Esophagus squamous epithelium (tissue), 5 donors: ENCODE data around the gene GRIN3B. TPM values are rescaled to one million over a fixed set of nuclear protein-coding genes. Genes with fewer than 3 reads are reported as not detected.

Experiments used
- DNase-seq: peaks from one replicate; lab custom pipeline; 2025; lab: John Stamatoyannopoulos, UW
- H3K27ac ChIP-seq, 4 donors: fragments of 200-600 bp; sonication (generic); one replicate each; pipeline ENCODE4 v1.5.1; 2016 to 2019; ENCODE audit warnings: mild to moderate bottlenecking in 1 of 4
- H3K27me3 ChIP-seq, 4 donors: fragments of 200-600 bp; sonication (generic); 1 replicate in 3 of 4; 2 replicates in 1 of 4; pipeline versions ENCODE4 v1.5.1 to v1.6.0; 2017 to 2021; ENCODE audit warnings: antibody characterized with exemption in 1 of 4
- H3K36me3 ChIP-seq, 3 donors: fragments of 200-600 bp; sonication (generic); one replicate each; pipeline ENCODE4 v1.5.1; 2016 to 2019
- H3K4me1 ChIP-seq, 3 donors: fragments of 200-600 bp; sonication (generic); one replicate each; pipeline ENCODE4 v1.5.1; 2017 to 2019
- H3K4me3 ChIP-seq, 4 donors: fragments of 200-600 bp; sonication (generic); 1 replicate in 3 of 4; 2 replicates in 1 of 4; pipeline ENCODE4 v1.5.1; 2016 to 2019; ENCODE audit warnings: mild to moderate bottlenecking in 2 of 4, moderate library complexity in 1 of 4
- H3K9me3 ChIP-seq, 3 donors: fragments of 200-600 bp; sonication (generic); one replicate each; pipeline ENCODE4 v1.5.1; 2016 to 2019
- POLR2A ChIP-seq, 4 donors: fragments of 450-650 bp; IDR thresholded peaks; one replicate each; pipeline ENCODE4 v1.6.1; 2017; ENCODE audit warnings: antibody characterized with exemption in 4 of 4, mild to moderate bottlenecking in 4 of 4, moderate library complexity in 3 of 4
- WGBS, 2 donors: methylation state at CpG; one replicate each; pipeline ENCODE4 v1.1.5; 2018; 5-methylcytosine and 5-hydroxymethylcytosine counted together
- intact Hi-C: fragments of 100-400 bp; cut with DNase I; formaldehyde crosslinking; loops from one replicate; pipeline ENCODE4 v1.15.0; 2022
- total RNA-seq, 4 donors: library from RNA; depleted of rRNA; stranded (reverse); fragments of >200 nt; gene quantifications; one replicate each; pipeline ENCODE4 v1.1.0, GENCODE V29; 2016
- TF ChIP-seq, protein P1 (sequence below), 6 experiments: fragments of 450-650 bp in 4 of 6; fragments of 200-600 bp in 2 of 6; sonication (generic) in 2 of 6; IDR thresholded peaks; one replicate each; pipeline ENCODE4 v1.5.1; 2016 to 2019; ENCODE audit warnings: antibody characterized with exemption in 6 of 6, mild to moderate bottlenecking in 4 of 6, moderate library complexity in 4 of 6
- donor health status: DM: yes; HTN: yes; CAD: no.

GRIN3B gene
- total RNA-seq, 4 donors from 2014 or later = not detected

GRCh38 chr19:966485-967088 lies 33.6 kb upstream of the GRIN3B start:
- no peaks in the 10 kb centered on the region for H3K4me1 ChIP-seq
- no peak overlapping the region for H3K4me3 ChIP-seq
- 79 to 84% methylated on average over 5 to 9 of the region's 17 CpGs for whole genome bisulfite sequencing, 2 donors
- intact Hi-C loops = no loop called here
- H3K9me3 ChIP-seq = peaks cover 0 to 11% (median 7%) of the 10 kb centered on the region in 3 donors
- H3K27ac ChIP-seq = no peak overlapping the region
- no peaks in the 10 kb centered on the region for H3K27me3 ChIP-seq
- DNase-seq = no peak
- peaks cover 16 to 77% (median 18%) of the 10 kb centered on the region in 3 donors for H3K36me3 ChIP-seq
- TF ChIP-seq POLR2A (IDR thresholded peaks at IDR 0.05) = no peak
- TF ChIP-seq, protein P1, sequence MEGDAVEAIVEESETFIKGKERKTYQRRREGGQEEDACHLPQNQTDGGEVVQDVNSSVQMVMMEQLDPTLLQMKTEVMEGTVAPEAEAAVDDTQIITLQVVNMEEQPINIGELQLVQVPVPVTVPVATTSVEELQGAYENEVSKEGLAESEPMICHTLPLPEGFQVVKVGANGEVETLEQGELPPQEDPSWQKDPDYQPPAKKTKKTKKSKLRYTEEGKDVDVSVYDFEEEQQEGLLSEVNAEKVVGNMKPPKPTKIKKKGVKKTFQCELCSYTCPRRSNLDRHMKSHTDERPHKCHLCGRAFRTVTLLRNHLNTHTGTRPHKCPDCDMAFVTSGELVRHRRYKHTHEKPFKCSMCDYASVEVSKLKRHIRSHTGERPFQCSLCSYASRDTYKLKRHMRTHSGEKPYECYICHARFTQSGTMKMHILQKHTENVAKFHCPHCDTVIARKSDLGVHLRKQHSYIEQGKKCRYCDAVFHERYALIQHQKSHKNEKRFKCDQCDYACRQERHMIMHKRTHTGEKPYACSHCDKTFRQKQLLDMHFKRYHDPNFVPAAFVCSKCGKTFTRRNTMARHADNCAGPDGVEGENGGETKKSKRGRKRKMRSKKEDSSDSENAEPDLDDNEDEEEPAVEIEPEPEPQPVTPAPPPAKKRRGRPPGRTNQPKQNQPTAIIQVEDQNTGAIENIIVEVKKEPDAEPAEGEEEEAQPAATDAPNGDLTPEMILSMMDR (IDR thresholded peaks at IDR 0.05) = no peak

- TF ChIP-seq POLR2A (IDR thresholded peaks at IDR 0.05) = no peak
- TF ChIP-seq, protein P1 (IDR thresholded peaks at IDR 0.05) = peak in 3 of 6 experiments; percentile 25 to 56 (median 30)
- H3K27ac ChIP-seq = no peak overlapping the region
- H3K36me3 ChIP-seq = peaks cover 10 to 62% (median 14%) of the 10 kb centered on the region in 3 donors
- no peaks in the 10 kb centered on the region for H3K27me3 ChIP-seq
- no peak for DNase-seq
- no peak overlapping the region for H3K4me3 ChIP-seq
- intact Hi-C loops = loop anchor here (10.0 kb wide), 1 partner anchor 206 kb away; no protein-coding TSS in a partner anchor
- no peaks in the 10 kb centered on the region for H3K4me1 ChIP-seq
- peaks cover 0 to 11% (median 7%) of the 10 kb centered on the region in 3 donors for H3K9me3 ChIP-seq
- 91 to 100% methylated on average over 4 to 13 of the region's 14 CpGs for WGBS, 2 donors
Observed at GRCh38 chr19:970695-971094, 29.5 kb upstream of the GRIN3B start.

DNA sequence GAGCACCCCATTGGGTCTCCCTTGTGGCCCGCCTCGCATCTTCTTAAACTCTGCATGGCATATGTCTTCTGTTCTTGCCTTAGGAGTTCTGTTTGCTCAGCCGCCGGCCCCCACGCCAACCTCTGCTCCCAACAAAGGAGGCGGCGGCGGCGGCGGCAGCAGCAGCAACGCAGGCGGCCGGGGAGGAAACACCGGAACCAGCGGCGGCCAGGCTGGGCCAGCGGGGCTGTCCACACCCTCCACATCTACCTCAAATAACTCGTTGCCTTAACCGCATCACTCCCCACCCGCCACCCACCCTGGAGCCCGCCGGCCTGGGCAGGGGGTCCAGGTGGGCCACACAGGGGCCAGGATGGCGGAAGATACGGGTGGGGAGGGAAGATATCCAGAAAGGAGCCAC lies 28.4 kb upstream of the GRIN3B start:
- TF ChIP-seq, protein P1 (IDR thresholded peaks at IDR 0.05) = no peak
- no peak for TF ChIP-seq POLR2A (IDR thresholded peaks at IDR 0.05)
- intact Hi-C loops = loop anchor here (10.0 kb wide), 1 partner anchor 207 kb away; no protein-coding TSS in a partner anchor
- no peak overlapping the region for H3K4me3 ChIP-seq
- no peak for DNase-seq
- H3K27ac ChIP-seq = no peak overlapping the region
- 88 to 93% methylated on average over 13 to 19 of the region's 24 CpGs for WGBS, 2 donors
- H3K9me3 ChIP-seq = peaks cover 0 to 11% (median 7%) of the 10 kb centered on the region in 3 donors
- H3K4me1 ChIP-seq = no peaks in the 10 kb centered on the region
- H3K27me3 ChIP-seq = peaks cover 0 to 3% (median 0%) of the 10 kb centered on the region in 4 donors
- peaks cover 10 to 52% (median 14%) of the 10 kb centered on the region in 3 donors for H3K36me3 ChIP-seq

GRCh38 chr19:972281-972680 lies 27.9 kb upstream of the GRIN3B start:
- no peak overlapping the region for H3K4me3 ChIP-seq
- WGBS, 2 donors = 89 to 95% methylated on average over 6 of the region's 6 CpGs
- no peak for TF ChIP-seq POLR2A (IDR thresholded peaks at IDR 0.05)
- TF ChIP-seq, protein P1 (IDR thresholded peaks at IDR 0.05) = no peak
- no peak overlapping the region for H3K27ac ChIP-seq
- peaks cover 10 to 48% (median 14%) of the 10 kb centered on the region in 3 donors for H3K36me3 ChIP-seq
- intact Hi-C loops = loop anchor here (10.0 kb wide), 1 partner anchor 207 kb away; no protein-coding TSS in a partner anchor
- no peaks in the 10 kb centered on the region for H3K4me1 ChIP-seq
- H3K9me3 ChIP-seq = peaks cover 0 to 11% (median 7%) of the 10 kb centered on the region in 3 donors
- no peak for DNase-seq
- peaks cover 0 to 4% (median 0%) of the 10 kb centered on the region in 4 donors for H3K27me3 ChIP-seq
